HepG2 (cell line): ENCODE results near the gene PEAK3. TPM values are rescaled to one million over a fixed set of nuclear protein-coding genes. Genes with fewer than 3 reads are reported as not detected.

Experiments
- DR1 ChIP-seq: sonication (generic); formaldehyde crosslinking; IDR thresholded peaks from 2 replicates; pipeline ENCODE4 v1.8.0; 2021; ENCODE audit warnings: mild to moderate bottlenecking, missing genetic modification reagents, inconsistent platforms
- EP300 ChIP-seq, 3 experiments: sonication (generic) in 1 of 3; formaldehyde crosslinking in 1 of 3; IDR thresholded peaks; 2 replicates each; pipeline versions ENCODE4 v1.5.1 to v1.6.1; 2011 to 2020; ENCODE audit warnings: low read depth in 2 of 3, low read length in 2 of 3, borderline replicate concordance in 1 of 3, improper control_type of control experiment in 1 of 3, mild to moderate bottlenecking in 1 of 3, missing genetic modification reagents in 1 of 3, moderate library complexity in 1 of 3
- EZH2 ChIP-seq: conservative IDR thresholded peaks from 2 replicates; pipeline ENCODE4 v1.6.1; 2012; ENCODE audit warnings: mild to moderate bottlenecking, low read depth, low read length, moderate library complexity
- GTF3A ChIP-seq: sonication (generic); formaldehyde crosslinking; conservative IDR thresholded peaks from 2 replicates; pipeline ENCODE4 v1.4.0; 2020; ENCODE audit warnings: mild to moderate bottlenecking, missing genetic modification reagents
- HNF4G ChIP-seq, 2 experiments: sonication (generic) in 1 of 2; formaldehyde crosslinking in 1 of 2; IDR thresholded peaks; 2 replicates each; pipeline versions ENCODE4 v1.4.0 to v1.6.1; 2011 to 2020; ENCODE audit warnings: borderline replicate concordance in 2 of 2, low read depth in 2 of 2, mild to moderate bottlenecking in 2 of 2, low read length in 1 of 2, missing genetic modification reagents in 1 of 2, moderate library complexity in 1 of 2
- PAX8 ChIP-seq: sonication (generic); formaldehyde crosslinking; IDR thresholded peaks from 2 replicates; pipeline ENCODE4 v1.8.0; 2022; ENCODE audit warnings: mild to moderate bottlenecking, missing genetic modification reagents, borderline replicate concordance
- SALL2 ChIP-seq: sonication (generic); formaldehyde crosslinking; IDR thresholded peaks from 2 replicates; pipeline ENCODE4 v1.8.1; 2023; ENCODE audit warnings: mild to moderate bottlenecking, missing genetic modification reagents, inconsistent platforms
- SMYD3 ChIP-seq: sonication (generic); formaldehyde crosslinking; IDR thresholded peaks from 2 replicates; pipeline ENCODE4 v1.8.1; 2023; ENCODE audit warnings: mild to moderate bottlenecking, missing genetic modification reagents
- SPEN ChIP-seq: sonication (generic); formaldehyde crosslinking; IDR thresholded peaks from 2 replicates; pipeline ENCODE4 v1.5.1; 2020; ENCODE audit warnings: low read depth, mild to moderate bottlenecking, missing genetic modification reagents
- TCF7L2 ChIP-seq: IDR thresholded peaks from 2 replicates; pipeline ENCODE4 v1.6.1; 2011; ENCODE audit warnings: mild to moderate bottlenecking, low read depth, low read length, moderate library complexity
- ZFY ChIP-seq: sonication (generic); formaldehyde crosslinking; IDR thresholded peaks from 2 replicates; pipeline ENCODE4 v1.4.0; 2020; ENCODE audit warnings: missing genetic modification reagents
- ZNF205 ChIP-seq: IDR thresholded peaks from 2 replicates; pipeline ENCODE4 v1.6.1; 2018; ENCODE audit warnings: missing biosample characterization, missing genetic modification reagents
- ZNF225 ChIP-seq: sonication (generic); formaldehyde crosslinking; IDR thresholded peaks from 2 replicates; pipeline ENCODE4 v1.4.0; 2020; ENCODE audit warnings: mild to moderate bottlenecking, missing genetic modification reagents
- ZNF501 ChIP-seq: sonication (generic); formaldehyde crosslinking; IDR thresholded peaks from 2 replicates; pipeline ENCODE4 v1.5.1; 2020; ENCODE audit warnings: mild to moderate bottlenecking, moderate library complexity, missing genetic modification reagents
- ZNF567 ChIP-seq: sonication (generic); formaldehyde crosslinking; IDR thresholded peaks from 2 replicates; pipeline ENCODE4 v1.8.1; 2023; ENCODE audit warnings: mild to moderate bottlenecking, missing genetic modification reagents, borderline replicate concordance
- ZNF644 ChIP-seq: IDR thresholded peaks from 2 replicates; pipeline ENCODE4 v1.6.1; 2016; ENCODE audit warnings: low read depth
- ZNF839 ChIP-seq: sonication (generic); formaldehyde crosslinking; IDR thresholded peaks from 2 replicates; pipeline ENCODE4 v1.4.0; 2020; ENCODE audit warnings: missing genetic modification reagents, mild to moderate bottlenecking, borderline replicate concordance
- polyA plus RNA-seq, 8 experiments: library from polyadenylated mRNA; depleted of rRNA in 3 of 8; stranded (reverse) in 7 of 8; unstranded in 1 of 8; fragments of >200 nt; fragmentation: Illumina TruSeq in 4 of 8; extraction: Trizol in 4 of 8; gene quantifications; 2 replicates each; pipeline versions ENCODE4 v1.2.1 to v1.2.3, GENCODE V29; 2011 to 2016; ENCODE audit warnings: low read depth in 4 of 8, missing spikeins in 1 of 8, mixed read lengths in 1 of 8; ENCODE audit not compliant: insufficient read depth in 1 of 8
- total RNA-seq, 5 experiments: library from RNA; depleted of rRNA; stranded (reverse); fragments of >200 nt; fragmentation: Illumina TruSeq; extraction: Trizol; gene quantifications; 2 replicates each; pipeline ENCODE4 v1.2.3, GENCODE V29; 2016; ENCODE audit warnings: low read depth in 1 of 5
- TF ChIP-seq, protein P1 (sequence below): sonication (generic); formaldehyde crosslinking; IDR thresholded peaks from 2 replicates; pipeline ENCODE4 v1.5.0; 2020; ENCODE audit warnings: mild to moderate bottlenecking, missing genetic modification reagents, borderline replicate concordance
- TF ChIP-seq, protein P2 (sequence below): sonication (generic); formaldehyde crosslinking; IDR thresholded peaks from 2 replicates; pipeline ENCODE4 v1.4.0; 2020; ENCODE audit warnings: missing genetic modification reagents
- TF ChIP-seq, protein P3 (sequence below), 2 experiments: sonication (generic) in 1 of 2; formaldehyde crosslinking in 1 of 2; IDR thresholded peaks; 2 replicates each; pipeline versions ENCODE4 v1.4.0 to v1.6.1; 2018 to 2020; ENCODE audit warnings: missing genetic modification reagents in 2 of 2, borderline replicate concordance in 1 of 2, low read depth in 1 of 2, mild to moderate bottlenecking in 1 of 2, missing biosample characterization in 1 of 2
- TF ChIP-seq, protein P4 (sequence below): sonication (generic); formaldehyde crosslinking; IDR thresholded peaks from 2 replicates; pipeline ENCODE4 v1.5.0; 2020; ENCODE audit warnings: missing genetic modification reagents, mild to moderate bottlenecking, borderline replicate concordance

The PEAK3 gene
- total and polyA plus RNA-seq, 2 of the 13 experiments (the other 11 are each of a cell fraction or from before 2014, with no cell fraction given): not detected

DNA sequence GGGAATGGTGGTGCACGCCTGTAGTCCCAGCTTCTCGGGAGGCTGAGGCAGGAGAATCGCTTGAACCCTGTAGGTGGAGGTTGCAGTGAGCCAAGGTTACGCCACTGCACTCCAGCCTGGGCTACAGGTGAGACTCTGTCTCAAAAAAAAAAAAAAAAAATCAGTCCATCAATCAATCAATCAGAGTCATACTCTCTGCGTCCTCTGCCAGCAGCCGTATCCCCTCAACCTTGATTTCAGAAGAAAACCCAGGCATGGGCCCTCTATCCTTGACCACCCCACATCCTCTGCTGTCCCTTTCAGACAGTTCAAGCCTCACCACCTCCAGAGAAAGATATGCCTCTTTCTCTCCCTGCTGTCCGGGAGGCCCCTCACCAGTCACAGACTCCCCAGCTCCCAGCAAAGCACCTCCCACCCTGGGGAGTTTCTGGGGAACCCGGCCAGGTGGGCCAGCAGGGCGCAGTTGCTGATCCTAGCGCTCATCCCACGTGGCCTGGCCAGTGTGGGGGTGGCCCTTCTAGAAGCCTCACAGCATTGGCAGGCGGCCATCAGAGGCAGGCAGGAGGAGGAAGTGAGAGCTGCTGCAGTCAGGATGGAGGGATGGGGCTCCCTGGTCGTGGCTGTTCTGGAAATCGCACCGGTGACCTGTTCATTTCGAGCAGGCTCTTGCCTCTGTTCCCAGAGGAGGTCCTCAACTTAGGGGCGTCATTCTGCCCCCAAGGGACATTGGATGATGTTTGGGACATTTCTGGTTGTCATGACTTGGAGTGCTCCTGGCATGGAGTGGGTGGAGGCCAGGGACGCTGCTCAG is 15.6 kb downstream of the PEAK3 start (continued):
- TF ChIP-seq ZNF644 (CRISPR knock-in tag) (no peak), SMYD3 (CRISPR knock-in tag) (no peak), ZNF205 (CRISPR knock-in tag) (no peak), TCF7L2 (no peak), PAX8 (no peak), SPEN (no peak), EP300 (IDR thresholded peaks at IDR 0.05; ENCODE audit: low read depth in 2 of 2, low read length in 2 of 2) (peak in 1 of 2 experiments; percentile 19; a peak in 1 of 4 replicates), EP300 (CRISPR knock-in tag; IDR thresholded peaks at IDR 0.05; ENCODE audit: borderline replicate concordance) (no peak; the same call in 1 of the 2 replicates), ZNF839 (CRISPR knock-in tag) (no peak), ZFY (CRISPR knock-in tag) (peak; percentile 42), EZH2 (no peak), ZNF501 (CRISPR knock-in tag) (no peak), DR1 (CRISPR knock-in tag) (no peak), SALL2 (CRISPR knock-in tag) (no peak), ZNF225 (CRISPR knock-in tag) (peak; percentile 58; the same call in 1 of the 2 replicates), HNF4G (IDR thresholded peaks at IDR 0.05; ENCODE audit: borderline replicate concordance, low read depth, low read length) (no peak), HNF4G (CRISPR knock-in tag; IDR thresholded peaks at IDR 0.05; ENCODE audit: borderline replicate concordance, low read depth) (no peak), GTF3A (no peak), ZNF567 (CRISPR knock-in tag) (no peak)
- TF ChIP-seq, protein P1, sequence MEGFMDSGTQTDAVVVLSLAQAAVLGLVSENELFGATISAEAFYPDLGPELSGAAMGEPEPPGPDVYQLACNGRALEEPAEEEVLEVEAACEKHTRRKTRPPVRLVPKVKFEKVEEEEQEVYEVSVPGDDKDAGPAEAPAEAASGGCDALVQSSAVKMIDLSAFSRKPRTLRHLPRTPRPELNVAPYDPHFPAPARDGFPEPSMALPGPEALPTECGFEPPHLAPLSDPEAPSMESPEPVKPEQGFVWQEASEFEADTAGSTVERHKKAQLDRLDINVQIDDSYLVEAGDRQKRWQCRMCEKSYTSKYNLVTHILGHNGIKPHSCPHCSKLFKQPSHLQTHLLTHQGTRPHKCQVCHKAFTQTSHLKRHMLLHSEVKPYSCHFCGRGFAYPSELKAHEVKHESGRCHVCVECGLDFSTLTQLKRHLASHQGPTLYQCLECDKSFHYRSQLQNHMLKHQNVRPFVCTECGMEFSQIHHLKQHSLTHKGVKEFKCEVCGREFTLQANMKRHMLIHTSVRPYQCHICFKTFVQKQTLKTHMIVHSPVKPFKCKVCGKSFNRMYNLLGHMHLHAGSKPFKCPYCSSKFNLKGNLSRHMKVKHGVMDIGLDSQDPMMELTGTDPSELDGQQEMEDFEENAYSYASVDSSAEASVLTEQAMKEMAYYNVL: no peak
- TF ChIP-seq, protein P2, sequence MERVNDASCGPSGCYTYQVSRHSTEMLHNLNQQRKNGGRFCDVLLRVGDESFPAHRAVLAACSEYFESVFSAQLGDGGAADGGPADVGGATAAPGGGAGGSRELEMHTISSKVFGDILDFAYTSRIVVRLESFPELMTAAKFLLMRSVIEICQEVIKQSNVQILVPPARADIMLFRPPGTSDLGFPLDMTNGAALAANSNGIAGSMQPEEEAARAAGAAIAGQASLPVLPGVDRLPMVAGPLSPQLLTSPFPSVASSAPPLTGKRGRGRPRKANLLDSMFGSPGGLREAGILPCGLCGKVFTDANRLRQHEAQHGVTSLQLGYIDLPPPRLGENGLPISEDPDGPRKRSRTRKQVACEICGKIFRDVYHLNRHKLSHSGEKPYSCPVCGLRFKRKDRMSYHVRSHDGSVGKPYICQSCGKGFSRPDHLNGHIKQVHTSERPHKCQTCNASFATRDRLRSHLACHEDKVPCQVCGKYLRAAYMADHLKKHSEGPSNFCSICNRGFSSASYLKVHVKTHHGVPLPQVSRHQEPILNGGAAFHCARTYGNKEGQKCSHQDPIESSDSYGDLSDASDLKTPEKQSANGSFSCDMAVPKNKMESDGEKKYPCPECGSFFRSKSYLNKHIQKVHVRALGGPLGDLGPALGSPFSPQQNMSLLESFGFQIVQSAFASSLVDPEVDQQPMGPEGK (CRISPR knock-in tag): no peak
- TF ChIP-seq, protein P3, sequence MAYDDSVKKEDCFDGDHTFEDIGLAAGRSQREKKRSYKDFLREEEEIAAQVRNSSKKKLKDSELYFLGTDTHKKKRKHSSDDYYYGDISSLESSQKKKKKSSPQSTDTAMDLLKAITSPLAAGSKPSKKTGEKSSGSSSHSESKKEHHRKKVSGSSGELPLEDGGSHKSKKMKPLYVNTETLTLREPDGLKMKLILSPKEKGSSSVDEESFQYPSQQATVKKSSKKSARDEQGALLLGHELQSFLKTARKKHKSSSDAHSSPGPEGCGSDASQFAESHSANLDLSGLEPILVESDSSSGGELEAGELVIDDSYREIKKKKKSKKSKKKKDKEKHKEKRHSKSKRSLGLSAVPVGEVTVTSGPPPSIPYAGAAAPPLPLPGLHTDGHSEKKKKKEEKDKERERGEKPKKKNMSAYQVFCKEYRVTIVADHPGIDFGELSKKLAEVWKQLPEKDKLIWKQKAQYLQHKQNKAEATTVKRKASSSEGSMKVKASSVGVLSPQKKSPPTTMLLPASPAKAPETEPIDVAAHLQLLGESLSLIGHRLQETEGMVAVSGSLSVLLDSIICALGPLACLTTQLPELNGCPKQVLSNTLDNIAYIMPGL (CRISPR knock-in tag; IDR thresholded peaks at IDR 0.05; ENCODE audit: borderline replicate concordance in 1 of 2, low read depth in 1 of 2): peak in 1 of 2 experiments; percentile 26; a peak in 1 of 4 replicates
- TF ChIP-seq, protein P4, sequence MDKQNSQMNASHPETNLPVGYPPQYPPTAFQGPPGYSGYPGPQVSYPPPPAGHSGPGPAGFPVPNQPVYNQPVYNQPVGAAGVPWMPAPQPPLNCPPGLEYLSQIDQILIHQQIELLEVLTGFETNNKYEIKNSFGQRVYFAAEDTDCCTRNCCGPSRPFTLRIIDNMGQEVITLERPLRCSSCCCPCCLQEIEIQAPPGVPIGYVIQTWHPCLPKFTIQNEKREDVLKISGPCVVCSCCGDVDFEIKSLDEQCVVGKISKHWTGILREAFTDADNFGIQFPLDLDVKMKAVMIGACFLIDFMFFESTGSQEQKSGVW (CRISPR knock-in tag): no peak
